Measurements from ENCODE around the gene AIP. TPM values are rescaled to one million over a fixed set of nuclear protein-coding genes. Genes with fewer than 3 reads are reported as not detected.

Gene AIP
- 38.4 and 75.9 TPM in 2 replicates for total RNA-seq (ENCODE audit: low replicate concordance)

DNA sequence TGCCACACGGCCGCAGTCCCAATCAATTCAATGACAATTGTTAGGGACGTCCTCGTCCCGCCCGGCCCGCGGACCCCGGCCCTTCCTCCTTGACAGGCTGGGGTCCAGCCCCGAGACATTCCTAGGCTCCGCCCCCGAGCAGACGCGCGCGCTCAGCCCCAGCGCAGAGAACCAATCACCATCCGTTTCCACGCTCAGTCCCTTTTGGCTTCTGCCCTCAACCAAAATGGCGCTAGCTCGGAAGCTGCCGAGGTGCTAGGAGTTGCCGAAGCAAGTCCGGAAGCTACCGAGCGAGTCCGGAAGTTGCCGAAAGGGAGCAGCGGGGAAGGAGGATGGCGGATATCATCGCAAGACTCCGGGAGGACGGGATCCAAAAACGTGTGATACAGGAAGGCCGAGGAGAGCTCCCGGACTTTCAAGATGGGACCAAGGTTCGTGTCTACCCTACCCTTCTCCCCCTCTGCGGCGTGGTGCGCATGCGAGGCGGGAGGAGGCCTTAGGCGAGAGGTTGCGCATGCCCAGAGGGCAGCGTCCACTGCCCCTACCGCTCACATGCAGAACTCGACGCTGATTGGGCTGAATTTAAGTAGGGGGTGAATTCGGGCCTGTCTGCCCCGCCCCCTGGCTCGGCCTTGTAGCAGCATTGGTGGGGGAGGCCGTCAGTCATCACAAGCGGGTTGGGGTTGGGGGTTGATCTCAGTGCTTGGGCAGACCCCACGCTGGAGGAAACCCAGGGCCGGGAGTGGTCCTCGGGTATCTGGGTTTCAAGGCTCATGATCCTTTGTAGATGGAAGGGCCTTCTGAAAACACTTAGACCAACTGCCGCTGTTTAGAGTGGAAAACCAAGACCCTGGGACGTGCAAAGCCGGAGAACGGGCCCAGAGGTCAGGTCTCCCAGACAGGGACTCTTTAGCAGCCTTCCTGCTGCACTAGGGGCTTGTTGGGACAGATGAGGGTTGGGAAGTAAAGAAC lies at the start of gene AIP:
TSS of gene AIP (plus strand) at position 200 of the 972 bp plus-strand sequence. CDS start at position 333, 133 bp downstream.
- TF ChIP-seq, protein P1, sequence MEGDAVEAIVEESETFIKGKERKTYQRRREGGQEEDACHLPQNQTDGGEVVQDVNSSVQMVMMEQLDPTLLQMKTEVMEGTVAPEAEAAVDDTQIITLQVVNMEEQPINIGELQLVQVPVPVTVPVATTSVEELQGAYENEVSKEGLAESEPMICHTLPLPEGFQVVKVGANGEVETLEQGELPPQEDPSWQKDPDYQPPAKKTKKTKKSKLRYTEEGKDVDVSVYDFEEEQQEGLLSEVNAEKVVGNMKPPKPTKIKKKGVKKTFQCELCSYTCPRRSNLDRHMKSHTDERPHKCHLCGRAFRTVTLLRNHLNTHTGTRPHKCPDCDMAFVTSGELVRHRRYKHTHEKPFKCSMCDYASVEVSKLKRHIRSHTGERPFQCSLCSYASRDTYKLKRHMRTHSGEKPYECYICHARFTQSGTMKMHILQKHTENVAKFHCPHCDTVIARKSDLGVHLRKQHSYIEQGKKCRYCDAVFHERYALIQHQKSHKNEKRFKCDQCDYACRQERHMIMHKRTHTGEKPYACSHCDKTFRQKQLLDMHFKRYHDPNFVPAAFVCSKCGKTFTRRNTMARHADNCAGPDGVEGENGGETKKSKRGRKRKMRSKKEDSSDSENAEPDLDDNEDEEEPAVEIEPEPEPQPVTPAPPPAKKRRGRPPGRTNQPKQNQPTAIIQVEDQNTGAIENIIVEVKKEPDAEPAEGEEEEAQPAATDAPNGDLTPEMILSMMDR (IDR thresholded peaks at IDR 0.05; ENCODE audit: insufficient read depth, low read length), result peak; percentile 44
- peak; percentile 98 for DNase-seq (ENCODE audit: low read depth)
- peak within 1 kb of the TSS; percentile 80 for H3K4me3 ChIP-seq (ENCODE audit: low read depth, low read length)

DNA sequence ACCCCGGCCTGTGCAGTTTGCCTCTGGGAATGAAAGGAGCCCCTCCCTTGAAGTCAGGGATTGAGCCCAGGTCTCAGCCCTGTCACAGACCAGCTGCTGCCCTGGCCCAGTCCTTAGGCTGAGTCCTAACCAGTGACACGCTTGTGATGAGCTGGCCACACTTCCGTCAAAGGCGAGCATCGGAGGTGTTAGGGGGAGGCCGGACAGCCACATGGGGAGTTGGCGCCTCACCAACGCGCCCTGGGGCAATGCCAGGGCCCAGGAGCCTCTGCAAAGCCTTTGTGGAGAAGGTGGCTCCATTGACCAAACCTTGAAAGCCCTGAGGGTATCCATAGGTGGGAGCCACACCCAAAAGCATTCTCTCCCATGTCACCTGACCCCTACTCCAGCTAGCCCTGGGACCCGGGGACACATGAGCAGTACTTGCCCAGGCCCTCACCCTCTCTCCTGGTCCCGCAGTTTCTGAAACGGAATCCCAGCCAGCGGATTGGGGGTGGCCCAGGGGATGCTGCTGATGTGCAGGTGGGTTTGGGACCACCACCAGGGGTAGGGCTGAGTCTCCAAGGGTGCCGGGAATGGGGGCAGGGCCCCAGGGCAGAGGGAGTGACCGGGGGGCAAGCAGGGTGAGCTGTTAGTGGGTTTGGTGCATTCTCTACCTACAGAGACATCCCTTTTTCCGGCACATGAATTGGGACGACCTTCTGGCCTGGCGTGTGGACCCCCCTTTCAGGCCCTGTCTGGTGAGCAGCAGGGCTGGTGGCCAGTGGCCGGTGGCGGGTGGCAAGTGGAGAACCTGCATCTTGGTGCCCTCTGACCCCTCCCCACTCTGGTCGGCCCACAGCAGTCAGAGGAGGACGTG lies 49.1 kb upstream of the AIP start:
- TF ChIP-seq, protein P1 (IDR thresholded peaks at IDR 0.05; ENCODE audit: insufficient read depth, low read length), result no peak
- H3K4me3 ChIP-seq (ENCODE audit: low read depth, low read length), result no peak overlapping the region
- no peak for DNase-seq (ENCODE audit: low read depth)

DNA sequence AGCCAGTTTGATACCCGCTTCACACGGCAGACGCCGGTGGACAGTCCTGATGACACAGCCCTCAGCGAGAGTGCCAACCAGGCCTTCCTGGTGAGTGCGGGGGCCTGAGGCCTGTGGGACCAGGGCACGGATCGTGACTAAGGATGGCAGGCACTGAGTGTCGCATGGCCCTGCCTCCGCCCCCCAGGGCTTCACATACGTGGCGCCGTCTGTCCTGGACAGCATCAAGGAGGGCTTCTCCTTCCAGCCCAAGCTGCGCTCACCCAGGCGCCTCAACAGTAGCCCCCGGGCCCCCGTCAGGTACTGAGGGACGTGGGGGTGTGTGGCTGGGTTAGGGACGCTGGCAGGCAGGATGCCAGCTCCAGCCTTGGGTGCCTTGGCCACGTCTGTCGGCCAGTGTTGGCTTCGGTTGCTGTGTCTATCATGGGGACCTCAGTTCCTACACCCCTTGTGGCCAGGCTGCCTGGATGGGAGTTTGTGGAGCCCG lies 48.4 kb upstream of the AIP start:
- TF ChIP-seq, protein P1 (IDR thresholded peaks at IDR 0.05; ENCODE audit: insufficient read depth, low read length), result no peak
- DNase-seq (ENCODE audit: low read depth), result no peak
- H3K4me3 ChIP-seq (ENCODE audit: low read depth, low read length), result no peak overlapping the region

DNA sequence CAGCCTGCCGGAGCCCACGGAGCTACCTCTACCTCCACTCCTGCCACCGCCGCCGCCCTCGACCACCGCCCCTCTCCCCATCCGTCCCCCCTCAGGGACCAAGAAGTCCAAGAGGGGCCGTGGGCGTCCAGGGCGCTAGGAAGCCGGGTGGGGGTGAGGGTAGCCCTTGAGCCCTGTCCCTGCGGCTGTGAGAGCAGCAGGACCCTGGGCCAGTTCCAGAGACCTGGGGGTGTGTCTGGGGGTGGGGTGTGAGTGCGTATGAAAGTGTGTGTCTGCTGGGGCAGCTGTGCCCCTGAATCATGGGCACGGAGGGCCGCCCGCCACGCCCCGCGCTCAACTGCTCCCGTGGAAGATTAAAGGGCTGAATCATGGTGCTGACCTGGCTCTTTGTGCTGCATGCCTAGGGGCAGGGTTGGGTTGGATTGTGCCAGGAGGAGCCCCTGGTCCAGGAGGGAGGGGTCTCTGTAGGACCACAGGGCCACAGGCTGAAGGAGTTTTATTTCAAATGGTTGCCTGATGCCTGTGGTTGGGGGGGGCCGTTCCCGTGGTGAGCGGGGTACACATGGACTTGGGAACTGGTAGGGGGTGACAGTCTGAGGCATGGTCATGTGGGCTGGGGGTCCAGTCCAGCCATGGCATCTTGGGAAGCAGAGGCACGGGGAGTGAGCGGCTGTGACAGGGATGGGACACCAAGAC lies 47.6 kb upstream of the AIP start:
- DNase-seq (ENCODE audit: low read depth), result no peak
- no peak overlapping the region for H3K4me3 ChIP-seq (ENCODE audit: low read depth, low read length)
- TF ChIP-seq, protein P1 (IDR thresholded peaks at IDR 0.05; ENCODE audit: insufficient read depth, low read length), result no peak

DNA sequence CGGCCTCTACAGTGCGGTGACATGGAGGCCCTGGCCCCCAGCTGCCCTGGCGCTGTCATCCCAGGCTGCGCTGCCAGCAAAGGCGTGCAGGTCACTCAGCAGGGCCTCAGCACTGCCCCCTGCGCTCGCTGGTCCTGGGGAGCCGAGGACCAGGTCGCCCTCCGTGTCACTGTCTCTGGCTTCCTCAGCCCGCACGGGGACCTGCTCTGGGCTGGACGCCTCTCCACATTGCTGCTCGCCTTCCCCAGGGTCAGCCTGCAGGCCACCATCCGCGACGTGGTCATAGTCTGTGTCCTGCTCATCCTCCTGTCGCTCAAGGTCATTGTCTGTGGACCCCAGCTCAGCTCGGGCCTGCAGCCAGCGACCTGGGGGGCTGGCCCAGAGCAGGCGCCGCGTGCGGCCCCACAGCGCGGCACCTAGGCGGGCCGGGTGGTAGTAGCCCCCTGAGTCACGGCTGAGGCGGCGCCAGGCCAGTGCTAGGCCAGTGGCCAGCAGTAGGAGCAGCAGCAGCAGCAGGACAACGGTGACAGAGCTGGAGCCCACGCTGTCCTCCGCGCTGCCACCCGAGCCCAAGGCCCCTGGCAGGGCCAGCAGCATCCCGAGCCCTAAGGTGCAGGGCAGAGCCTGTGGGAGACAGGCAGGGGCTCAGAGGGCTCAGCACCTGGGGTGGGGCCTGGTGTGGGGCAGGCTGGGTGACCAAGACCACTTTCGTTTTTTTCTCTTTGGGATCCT lies 46.9 kb upstream of the AIP start:
- TF ChIP-seq, protein P1 (IDR thresholded peaks at IDR 0.05; ENCODE audit: insufficient read depth, low read length), result no peak
- no peak for DNase-seq (ENCODE audit: low read depth)
- no peak overlapping the region for H3K4me3 ChIP-seq (ENCODE audit: low read depth, low read length)

Measured in fibroblast of the aortic adventitia (primary cell).